Measurements from ENCODE around the gene TP53.

GRCh38 chr17:7626956-7627249 lies 60.4 kb downstream of the TP53 start:
- TF ChIP-seq SMC3 (IDR thresholded peaks at IDR 0.05) (no peak), CTCF (IDR thresholded peaks at IDR 0.05) (no peak), RCOR1 (IDR thresholded peaks at IDR 0.05; ENCODE audit: low read depth, low read length) (no peak), REST (IDR thresholded peaks at IDR 0.05) (no peak), TP53 (CRISPR knock-in tag; IDR thresholded peaks at IDR 0.05) (no peak)

Measured in A549 (cell line).